GM12865 (cell line): ENCODE data around the gene SLC22A1.

Experiments
- DNase-seq: peaks from one replicate; pipeline ENCODE4 v3.0.0; 2010; ENCODE audit warnings: low read depth
- H3K4me3 ChIP-seq: 2 replicates; pipeline ENCODE4 v1.5.1; 2011; ENCODE audit warnings: mild to moderate bottlenecking, low read depth, low read length, control low read depth
- CTCF ChIP-seq: IDR thresholded peaks from 2 replicates; pipeline ENCODE4 v1.5.1; 2011; ENCODE audit warnings: low read length, control low read depth, low read depth, inconsistent platforms; ENCODE audit not compliant: insufficient read depth; ENCODE audit errors: missing control alignments

Gene SLC22A1

GRCh38 chr6:160093061-160093460 lies 28.6 kb upstream of the SLC22A1 start:
- no peak for TF ChIP-seq CTCF
- DNase-seq: no peak
- no peak overlapping the region for H3K4me3 ChIP-seq

- no peak for TF ChIP-seq CTCF
- DNase-seq: no peak
Observed at GRCh38 chr6:160093946-160094345, 27.7 kb upstream of the SLC22A1 start.

GRCh38 chr6:160095146-160095845 lies 26.3 kb upstream of the SLC22A1 start:
- no peak overlapping the region for H3K4me3 ChIP-seq
- TF ChIP-seq CTCF: no peak
- DNase-seq: no peak

More at GRCh38 chr6:160093946-160094345, 27.7 kb upstream of the SLC22A1 start:
- no peak overlapping the region for H3K4me3 ChIP-seq

GRCh38 chr6:160101277-160102205 lies 20.1 kb upstream of the SLC22A1 start:
- no peak for DNase-seq
- no peak overlapping the region for H3K4me3 ChIP-seq
- no peak for TF ChIP-seq CTCF

- H3K4me3 ChIP-seq: no peak overlapping the region
- no peak for TF ChIP-seq CTCF
- no peak for DNase-seq
Observed at GRCh38 chr6:160102399-160102798, 19.2 kb upstream of the SLC22A1 start.

GRCh38 chr6:160102956-160103824 lies 18.4 kb upstream of the SLC22A1 start:
- no peak overlapping the region for H3K4me3 ChIP-seq
- DNase-seq: peak; percentile 53
- TF ChIP-seq CTCF: peak; percentile 28
